Stimulated activated CD4-positive, alpha-beta T cell treated with anti-CD3 and anti-CD28 coated beads, Interleukin-2, amount 100 ng/mL, for 48 hours (primary cell): ENCODE results near the gene DSN1.
A peak's percentile ranks its signal among the peaks of the same experiment; 100 is the strongest.

Experiments used
- DNase-seq, 2 donors: peaks; one replicate each; pipeline ENCODE4 v3.0.0-alpha.2; 2020

Gene DSN1

GRCh38 chr20:36745927-36746659 lies 27.5 kb downstream of the DSN1 start, which contains the start of gene NDRG3:
Gene NDRG3 (minus strand): TSS chr20:36746090. CDS start chr20:36721735, 24,355 bp downstream.
- DNase-seq, result peak; percentile 85 to 86

DNA sequence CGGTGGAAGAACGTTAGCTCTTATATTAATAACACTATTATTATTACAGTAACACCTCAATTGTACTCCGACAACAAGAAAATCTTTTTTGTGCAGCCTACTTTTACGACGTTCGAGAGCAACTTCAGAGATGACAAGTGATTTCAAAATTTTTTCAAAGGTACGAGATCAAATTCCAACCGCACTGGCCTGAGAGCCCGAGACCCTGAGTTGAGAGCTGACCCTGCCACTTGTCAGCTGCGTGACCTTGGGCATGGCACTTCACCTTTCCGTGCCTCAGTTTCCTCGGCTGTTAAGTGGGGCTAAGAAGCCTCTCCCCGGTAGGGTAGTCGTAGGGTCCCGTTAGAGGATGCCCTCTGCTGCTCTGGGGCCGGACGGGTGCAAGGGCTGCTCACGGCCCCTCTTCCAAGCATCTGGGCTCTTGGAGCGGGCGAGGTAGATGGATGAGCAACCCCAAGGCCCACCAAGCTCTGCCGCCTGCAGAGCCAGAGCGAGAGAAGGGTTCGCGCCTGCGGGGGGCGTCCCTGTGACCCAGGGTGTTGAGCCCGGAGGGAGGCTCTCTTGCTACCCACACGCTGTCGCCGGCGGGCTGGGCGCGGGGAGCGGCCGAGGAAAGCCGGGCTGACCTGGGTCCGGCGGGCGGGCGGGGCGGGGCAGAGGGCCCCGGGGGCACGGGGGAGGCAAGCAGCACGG lies 28.2 kb downstream of the DSN1 start:
- no peak for DNase-seq

DNA sequence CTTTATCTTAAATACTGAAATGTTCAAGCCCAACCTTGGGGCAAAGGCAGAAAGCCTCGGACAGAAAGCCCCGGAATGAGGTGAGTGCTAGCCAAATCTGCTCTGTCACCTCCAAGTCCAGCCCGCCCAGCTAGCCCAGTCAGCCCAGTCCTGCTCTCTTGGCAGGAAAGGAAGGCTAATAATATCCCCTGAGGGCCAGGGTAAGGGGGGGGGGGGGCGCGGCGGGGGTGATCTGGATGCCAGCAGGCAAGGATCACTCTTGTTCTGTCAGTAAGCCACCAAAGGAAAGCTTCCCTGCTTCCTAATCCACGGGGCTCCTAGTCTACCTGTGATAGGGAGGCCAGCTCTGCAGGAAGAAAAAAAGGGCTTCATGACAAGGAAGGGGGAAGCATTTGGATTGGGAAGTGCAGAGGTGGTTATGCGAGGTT lies 28.8 kb downstream of the DSN1 start:
- DNase-seq, result no peak

- DNase-seq, result no peak
Measured at GRCh38 chr20:36744243-36744642, 29.3 kb downstream of the DSN1 start.

- no peak for DNase-seq
Measured at GRCh38 chr20:36742558-36742957, 31.0 kb downstream of the DSN1 start.

DNA sequence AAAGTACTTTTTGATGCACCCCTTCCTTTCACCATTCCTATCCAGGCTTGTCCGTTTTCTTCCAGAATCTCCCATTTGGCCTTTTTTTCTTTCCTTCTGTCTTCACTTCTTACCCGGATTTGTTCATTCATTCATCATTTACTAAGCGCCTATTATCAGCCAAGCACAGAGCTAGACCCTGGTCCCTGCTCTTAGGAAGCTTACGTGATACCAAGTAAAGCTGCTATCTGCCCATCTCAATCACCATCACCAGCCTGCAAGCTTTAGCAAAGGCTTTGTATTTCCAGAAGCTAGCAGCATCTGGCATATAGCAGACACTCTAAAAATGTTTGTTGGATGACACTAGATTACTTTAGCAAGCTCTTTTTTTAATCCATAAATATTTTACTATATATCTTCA lies 32.5 kb downstream of the DSN1 start:
- no peak for DNase-seq

GRCh38 chr20:36737183-36737499 lies 36.4 kb downstream of the DSN1 start:
- DNase-seq, result no peak

DNA sequence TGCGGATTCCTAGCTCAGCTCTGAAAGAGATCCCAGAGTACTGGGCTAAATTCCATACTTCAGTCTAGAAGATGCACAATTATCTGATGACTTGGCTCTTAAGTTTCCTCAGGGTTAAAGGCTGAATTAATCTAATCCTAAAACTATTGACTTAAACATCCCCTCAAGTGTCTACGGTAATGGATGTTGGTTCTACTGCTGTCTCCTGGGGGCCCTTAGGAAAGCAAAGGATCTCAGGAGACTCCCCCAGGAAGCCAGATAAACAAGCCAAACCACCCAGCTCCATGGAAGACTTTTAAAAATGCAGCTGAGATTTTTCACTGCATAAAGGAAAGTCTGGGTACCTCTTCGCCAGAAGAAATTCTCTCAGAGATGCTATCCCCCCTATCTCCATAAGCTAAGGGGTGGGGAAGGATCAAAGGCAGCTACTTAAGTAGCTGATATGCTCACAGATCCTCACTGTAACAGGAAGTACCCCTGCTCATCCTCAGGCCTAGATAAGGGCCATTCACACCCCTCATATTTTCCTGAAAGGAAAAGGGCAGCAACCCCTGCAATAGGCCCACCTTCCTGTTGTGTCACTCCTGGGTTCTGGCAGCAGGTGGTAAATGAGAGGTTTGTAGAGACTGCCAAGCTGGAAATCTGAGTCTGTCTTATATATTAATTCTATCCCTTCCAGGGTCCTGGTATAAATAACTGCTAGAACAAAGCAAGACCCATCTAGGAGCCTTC lies 36.9 kb downstream of the DSN1 start:
- DNase-seq, result no peak

DNA sequence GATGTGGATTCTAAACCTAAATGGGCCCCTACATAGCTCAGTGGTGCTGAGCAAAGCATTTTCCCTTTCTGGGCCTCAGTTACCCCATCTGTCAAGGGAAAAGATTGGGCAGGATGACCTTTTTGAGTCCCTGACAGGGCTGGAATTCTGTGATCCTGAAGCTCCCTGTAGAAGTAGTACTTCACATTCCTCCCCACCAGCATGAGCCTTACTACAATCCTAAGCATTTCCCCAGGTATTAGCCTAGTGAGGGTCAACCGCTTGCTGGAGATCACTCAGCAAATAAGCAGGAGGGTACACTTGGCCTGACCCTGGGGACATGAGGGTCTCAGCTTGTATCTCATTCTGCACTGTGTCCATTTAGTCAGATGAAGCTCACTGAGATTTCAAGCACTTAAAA lies 41.1 kb downstream of the DSN1 start:
- DNase-seq, result no peak

DNA sequence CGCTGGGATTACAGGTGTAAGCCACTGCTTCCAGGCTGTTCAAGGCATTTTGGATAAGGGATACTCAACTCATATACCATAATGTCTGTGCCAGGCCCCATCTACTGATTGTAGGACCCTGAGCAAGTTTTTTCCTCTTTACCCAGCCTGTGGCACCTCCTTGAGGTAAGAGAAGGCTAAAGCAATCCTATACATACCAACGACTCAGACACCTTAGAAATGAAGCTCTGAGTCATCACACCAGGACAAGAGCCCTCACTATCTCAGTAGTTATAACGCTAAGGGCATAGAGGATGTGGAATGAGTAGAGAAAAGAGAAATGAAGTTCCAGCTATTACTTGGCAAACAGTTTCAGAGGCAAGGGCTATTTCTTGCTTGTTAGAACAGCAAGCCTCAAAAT lies 44.6 kb downstream of the DSN1 start:
- no peak for DNase-seq

DNA sequence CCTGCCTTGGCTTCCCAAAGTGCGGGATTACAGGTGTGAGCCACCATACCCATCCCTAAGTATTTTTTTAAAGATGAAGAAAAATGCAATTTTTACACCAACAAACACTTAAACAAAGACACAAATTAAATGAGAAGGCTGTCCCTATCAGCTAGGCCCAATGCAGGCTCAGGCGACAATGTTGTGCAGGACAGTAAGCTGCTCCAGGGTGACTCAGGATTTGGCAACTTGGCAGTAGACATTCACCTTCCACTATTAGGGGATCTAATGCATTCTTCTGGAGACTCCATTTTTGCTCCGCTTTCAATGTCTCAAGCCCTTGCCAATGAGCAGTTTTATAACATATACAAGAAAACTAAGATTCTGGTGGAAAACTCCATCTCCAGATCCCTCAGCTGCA lies 47.4 kb downstream of the DSN1 start:
- DNase-seq, result no peak

- no peak for DNase-seq
Measured at GRCh38 chr20:36720510-36720909, 53.1 kb downstream of the DSN1 start.

- no peak for DNase-seq
Measured at GRCh38 chr20:36717657-36718056, 55.9 kb downstream of the DSN1 start.

DNA sequence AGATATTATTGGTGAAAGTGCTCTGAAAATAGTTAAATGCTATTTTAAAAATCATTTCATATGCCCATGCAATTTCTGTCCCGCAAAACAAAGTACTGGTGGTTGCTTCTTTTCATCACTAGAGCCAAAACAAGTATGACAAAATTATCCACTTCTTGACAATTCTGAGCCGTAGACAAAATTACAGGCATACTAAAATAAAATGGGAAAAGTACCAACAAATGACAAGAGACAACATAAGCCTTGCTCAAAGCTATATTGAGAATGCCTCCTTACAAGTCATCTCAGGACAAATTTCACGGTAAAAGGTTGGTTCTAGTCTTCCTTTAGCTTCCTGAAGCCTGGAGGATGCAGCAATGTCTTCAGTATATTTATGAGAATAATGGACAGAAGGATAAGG lies 56.5 kb downstream of the DSN1 start:
- DNase-seq, result no peak

- no peak for DNase-seq
Measured at GRCh38 chr20:36712775-36713174, 60.8 kb downstream of the DSN1 start.

DNA sequence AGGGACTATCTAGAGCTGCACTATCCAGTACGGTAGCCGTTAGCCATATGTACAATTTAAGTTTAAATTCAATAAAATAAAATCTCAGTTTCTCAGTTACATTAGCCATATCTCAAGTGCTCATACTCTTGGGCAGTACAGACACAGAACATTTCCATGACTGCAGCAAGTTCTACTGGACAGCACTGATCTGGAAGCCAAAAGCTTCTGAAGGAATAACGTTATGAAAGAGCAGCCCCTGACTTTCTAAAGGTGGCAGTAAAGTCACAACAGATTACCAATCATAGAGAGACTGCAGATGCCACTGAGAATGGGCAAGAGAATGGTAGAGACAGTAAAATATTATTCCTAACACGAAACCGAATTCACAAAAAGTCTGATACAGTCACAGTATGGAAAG lies 64.4 kb downstream of the DSN1 start:
- DNase-seq, result no peak

DNA sequence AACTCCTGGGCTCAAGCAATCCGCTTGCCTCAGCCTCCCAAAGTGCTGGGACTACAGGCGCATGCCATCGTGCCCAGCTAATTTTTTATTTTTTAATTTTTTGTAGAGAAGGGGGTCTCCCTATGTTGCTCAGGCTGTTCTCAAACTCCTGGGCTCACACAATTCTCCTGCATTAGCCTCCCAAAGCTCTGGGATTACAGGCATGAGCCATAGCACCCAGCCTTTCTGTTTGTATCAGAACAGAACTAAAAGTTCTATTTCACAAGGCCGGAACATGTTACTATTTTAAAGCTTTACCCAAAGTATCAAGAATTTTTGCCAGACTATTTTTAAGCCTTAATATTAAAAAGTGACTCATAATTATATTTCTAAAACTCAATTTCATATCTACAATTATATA lies 70.0 kb downstream of the DSN1 start:
- DNase-seq, result no peak
